Mucosa of rectum (tissue), 2 donors: Measurements from ENCODE around the gene S1PR2.
"Not testable (repeated sequence)": the region's sequence is repeated elsewhere in the genome, so short reads cannot be mapped to it uniquely, and the experiment has no call there.

Source experiments
- H3K27ac ChIP-seq, 2 donors: one replicate each; pipeline ENCODE4 v1.7.0; 2013; ENCODE audit warnings: inconsistent platforms in 2 of 2, low read depth in 2 of 2, low read length in 2 of 2
- H3K27me3 ChIP-seq, 2 donors: one replicate each; pipeline ENCODE4 v1.7.0; 2013; ENCODE audit warnings: low read length in 2 of 2; ENCODE audit not compliant: control insufficient read depth in 2 of 2, insufficient read depth in 2 of 2
- H3K36me3 ChIP-seq, 2 donors: one replicate each; pipeline ENCODE4 v1.7.0; 2013; ENCODE audit warnings: low read length in 2 of 2; ENCODE audit not compliant: control insufficient read depth in 2 of 2, insufficient read depth in 2 of 2
- H3K4me1 ChIP-seq, 2 donors: one replicate each; pipeline ENCODE4 v1.7.0; 2013; ENCODE audit warnings: low read length in 2 of 2, mild to moderate bottlenecking in 1 of 2; ENCODE audit not compliant: control insufficient read depth in 2 of 2, insufficient read depth in 2 of 2
- H3K4me3 ChIP-seq, 2 donors: one replicate each; pipeline ENCODE4 v1.7.0; 2013; ENCODE audit warnings: low read length in 2 of 2
- H3K9ac ChIP-seq, 2 donors: one replicate each; pipeline ENCODE4 v1.7.0; 2013; ENCODE audit warnings: low read length in 2 of 2, low read depth in 1 of 2, mild to moderate bottlenecking in 1 of 2
- H3K9me3 ChIP-seq, 2 donors: one replicate each; pipeline ENCODE4 v1.7.0; 2013; ENCODE audit warnings: low read length in 2 of 2; ENCODE audit not compliant: control insufficient read depth in 2 of 2
- donor health status: healthy.
- donor health status: Normal muscosa, but diverticular disease.

Gene S1PR2

DNA sequence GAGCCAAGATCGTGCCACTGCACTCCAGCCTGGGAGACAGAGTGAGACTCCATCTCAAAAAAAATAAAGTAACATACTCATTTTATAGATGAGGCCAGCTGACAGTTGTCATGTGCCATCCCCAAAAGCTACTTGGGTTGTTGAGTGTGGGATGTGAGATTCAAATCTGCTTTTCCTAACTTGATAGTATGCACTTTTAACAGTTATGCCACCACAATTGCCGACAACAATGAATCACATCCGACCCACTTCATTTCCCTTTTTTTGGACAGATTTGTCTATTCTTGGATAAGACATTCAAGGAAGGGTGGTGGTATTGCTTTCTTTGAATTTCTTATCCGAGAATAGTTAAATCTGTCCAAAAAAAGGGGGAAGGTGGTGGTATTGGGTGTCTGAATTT is 20.1 kb downstream of the S1PR2 start:
- H3K27me3 ChIP-seq, result no peaks in the 10 kb centered on the region
- no peak overlapping the region for H3K4me3 ChIP-seq
- no peak overlapping the region for H3K9ac ChIP-seq
- no peak overlapping the region for H3K27ac ChIP-seq
- no peaks in the 10 kb centered on the region for H3K9me3 ChIP-seq
- no peaks in the 10 kb centered on the region for H3K4me1 ChIP-seq
- H3K36me3 ChIP-seq, result no peaks in the 10 kb centered on the region

DNA sequence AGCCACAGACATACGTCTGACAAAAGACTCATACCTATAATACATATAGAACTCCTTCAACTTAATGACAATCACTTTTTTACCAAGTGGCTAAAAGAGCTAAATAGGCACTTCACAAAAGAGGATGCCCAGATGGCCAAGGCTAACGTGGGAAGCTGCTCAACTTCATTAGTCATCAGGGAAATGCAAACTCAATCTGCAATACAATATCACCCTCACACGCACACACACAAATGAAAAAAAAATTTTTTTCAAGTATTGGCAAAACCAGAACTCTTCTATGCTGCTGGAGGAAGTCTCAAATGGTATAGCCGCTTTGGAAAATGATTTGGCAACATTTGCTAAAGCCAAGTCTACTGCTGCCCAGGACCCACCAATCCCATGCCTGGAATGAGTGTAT is 21.8 kb downstream of the S1PR2 start:
- Histone ChIP-seq H3K27me3 (no peaks in the 10 kb centered on the region), H3K9me3 (no peaks in the 10 kb centered on the region), H3K4me3 (no peak overlapping the region), H3K9ac (no peak overlapping the region), H3K4me1 (no peaks in the 10 kb centered on the region), H3K36me3 (no peaks in the 10 kb centered on the region), H3K27ac (no peak overlapping the region)

DNA sequence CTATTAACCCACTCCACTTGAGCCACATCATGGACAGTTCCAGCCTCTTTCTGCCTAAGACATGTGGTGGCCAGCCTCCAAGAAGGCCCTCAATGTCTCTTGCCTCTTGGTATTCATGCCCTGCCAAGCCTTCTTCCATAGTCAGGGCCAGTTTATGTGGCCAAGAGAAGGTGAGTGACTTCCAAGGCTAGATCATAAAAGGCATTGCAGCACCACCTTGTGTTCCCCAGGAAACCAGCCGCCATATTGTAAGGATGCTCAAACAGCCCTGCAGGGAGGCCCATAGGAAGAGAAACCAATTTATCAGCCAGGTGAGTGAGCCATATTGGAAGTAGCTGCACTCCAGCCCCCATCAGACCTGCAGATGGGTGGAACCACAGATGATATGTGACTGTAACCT is 24.1 kb downstream of the S1PR2 start:
- no peak overlapping the region for H3K9ac ChIP-seq
- H3K27ac ChIP-seq, result no peak overlapping the region
- H3K9me3 ChIP-seq, result no peaks in the 10 kb centered on the region

DNA sequence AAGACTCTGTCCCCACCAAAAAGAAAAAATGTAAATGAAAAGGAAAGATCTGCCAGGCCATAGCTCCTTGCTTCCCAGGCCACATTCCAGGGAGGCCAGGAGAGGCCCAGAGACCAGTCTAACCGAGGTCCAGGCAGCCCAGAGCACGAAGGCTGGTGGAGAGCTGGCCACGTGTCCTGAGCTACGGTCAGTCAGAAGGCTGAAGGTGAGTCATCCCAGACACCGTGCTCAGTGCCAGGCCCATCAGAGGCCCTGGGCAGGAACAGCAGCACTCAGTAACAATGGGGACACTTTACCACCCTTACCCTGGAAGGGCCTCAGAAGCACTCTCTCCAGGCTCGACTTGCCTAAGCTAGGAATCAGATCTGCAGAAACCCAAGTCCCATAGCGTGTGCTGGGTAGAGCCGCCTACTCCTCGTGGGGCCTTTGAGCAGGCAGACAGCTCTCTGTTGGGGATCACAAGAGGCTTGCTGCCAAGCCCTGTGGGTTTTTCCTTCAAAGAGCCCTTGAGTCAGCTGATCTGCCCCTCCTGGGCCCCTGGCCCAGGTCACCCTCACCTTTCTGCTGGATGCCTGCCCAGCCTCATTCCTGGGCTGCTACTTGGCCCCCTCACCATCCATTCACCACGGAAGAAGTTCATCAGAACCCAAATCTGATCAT is 24.8 kb downstream of the S1PR2 start:
- Histone ChIP-seq H3K27me3 (no peaks in the 10 kb centered on the region), H3K36me3 (no peaks in the 10 kb centered on the region), H3K4me3 (no peak overlapping the region), H3K9me3 (no peaks in the 10 kb centered on the region), H3K9ac (no peak overlapping the region), H3K4me1 (no peaks in the 10 kb centered on the region), H3K27ac (no peak overlapping the region)

More for the DNA sequence above, 24.1 kb downstream of the S1PR2 start:
- Histone ChIP-seq H3K4me3 (no peak overlapping the region), H3K36me3 (no peaks in the 10 kb centered on the region), H3K4me1 (no peaks in the 10 kb centered on the region), H3K27me3 (no peaks in the 10 kb centered on the region)

DNA sequence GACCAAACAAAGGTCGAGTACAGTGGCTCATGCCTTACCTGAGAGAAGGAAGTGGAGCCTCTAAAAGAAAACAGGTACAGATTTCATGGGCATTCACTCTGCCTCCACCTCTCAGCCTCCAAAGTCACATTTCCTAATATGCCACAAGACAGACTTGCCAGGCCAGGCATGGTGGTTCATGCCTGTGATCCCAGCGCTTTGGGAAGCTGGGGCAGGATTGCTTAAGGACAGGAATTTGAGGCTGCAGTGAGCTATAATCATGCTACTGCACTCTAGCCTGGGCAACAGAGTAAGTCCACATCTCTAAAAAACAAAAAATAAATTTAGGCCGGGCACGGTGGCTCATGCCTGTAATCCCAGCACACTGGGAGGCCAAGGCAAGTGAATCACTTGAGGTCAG is 25.5 kb downstream of the S1PR2 start:
- H3K9ac ChIP-seq, result no peak overlapping the region
- H3K4me3 ChIP-seq, result no peak overlapping the region
- no peak overlapping the region for H3K27ac ChIP-seq
- no peaks in the 10 kb centered on the region for H3K36me3 ChIP-seq
- H3K27me3 ChIP-seq, result no peaks in the 10 kb centered on the region
- H3K9me3 ChIP-seq, result no peaks in the 10 kb centered on the region
- H3K4me1 ChIP-seq, result no peaks in the 10 kb centered on the region

DNA sequence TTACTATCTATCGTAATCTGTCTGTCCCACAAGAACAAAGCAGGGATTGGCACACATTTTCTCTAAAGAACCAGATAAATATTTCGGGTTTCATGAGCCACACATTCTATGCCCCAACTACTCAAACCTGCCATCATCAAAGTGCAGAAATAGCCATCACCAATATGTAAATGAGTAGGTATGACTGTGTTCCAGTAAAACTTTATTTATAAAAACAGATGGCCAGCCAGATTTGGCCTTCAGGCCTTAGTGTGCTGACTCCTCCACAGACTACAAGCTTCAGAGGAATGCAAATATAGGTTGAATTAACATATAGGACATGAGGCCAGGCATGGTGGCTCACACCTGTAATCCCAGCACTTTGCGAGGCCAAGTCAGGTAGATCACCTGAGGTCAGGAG is 27.4 kb downstream of the S1PR2 start:
- Histone ChIP-seq H3K27me3 (no peaks in the 10 kb centered on the region), H3K36me3 (no peaks in the 10 kb centered on the region), H3K9me3 (no peaks in the 10 kb centered on the region), H3K27ac (no peak overlapping the region), H3K9ac (no peak overlapping the region), H3K4me1 (no peaks in the 10 kb centered on the region), H3K4me3 (no peak overlapping the region)

DNA sequence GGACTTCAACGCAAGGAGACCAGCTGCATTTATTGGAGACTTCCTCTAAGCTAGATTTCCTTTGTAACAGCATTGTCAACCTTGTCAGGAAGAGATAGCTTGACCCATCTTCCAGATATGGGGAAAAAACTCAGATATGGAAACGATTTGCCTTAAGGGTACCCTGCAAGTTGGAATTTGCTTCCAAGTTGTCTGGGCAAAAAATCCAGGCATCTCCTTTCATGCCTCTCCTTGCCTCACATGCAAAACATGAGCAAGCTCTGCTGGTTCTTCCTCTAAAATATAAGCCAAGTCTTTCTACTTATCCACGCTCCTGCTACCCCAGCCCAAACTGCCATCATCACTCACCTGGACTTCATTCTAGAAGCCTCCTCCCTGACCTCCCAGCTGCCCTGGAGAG is 30.0 kb downstream of the S1PR2 start:
- no peak overlapping the region for H3K9ac ChIP-seq
- no peaks in the 10 kb centered on the region for H3K4me1 ChIP-seq
- H3K4me3 ChIP-seq, result no peak overlapping the region
- no peaks in the 10 kb centered on the region for H3K27me3 ChIP-seq
- no peaks in the 10 kb centered on the region for H3K9me3 ChIP-seq
- H3K36me3 ChIP-seq, result no peaks in the 10 kb centered on the region
- H3K27ac ChIP-seq, result no peak overlapping the region

DNA sequence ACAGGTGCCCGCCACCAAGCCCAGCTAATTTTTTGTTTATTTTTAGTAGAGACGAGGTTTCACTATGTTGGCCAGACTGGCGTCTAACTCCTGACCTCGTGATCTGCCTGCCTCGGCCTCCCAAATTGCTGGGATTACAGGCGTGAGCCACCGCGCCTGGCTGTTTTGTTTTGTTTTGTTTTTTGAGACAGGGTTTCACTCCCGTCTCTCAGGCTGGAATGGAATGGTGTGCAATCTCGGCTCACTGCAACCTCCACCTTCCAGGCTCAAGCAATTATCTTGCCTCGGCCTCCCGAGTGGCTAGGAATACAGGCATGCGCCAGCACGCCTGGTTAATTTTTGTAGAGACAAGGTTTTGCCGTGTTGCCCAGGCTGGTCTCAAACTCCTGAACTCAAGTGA is 31.0 kb downstream of the S1PR2 start:
- H3K27me3 ChIP-seq, H3K9me3 ChIP-seq, H3K27ac ChIP-seq, H3K4me3 ChIP-seq, H3K36me3 ChIP-seq, H3K4me1 ChIP-seq, H3K9ac ChIP-seq: not testable (repeated sequence)

DNA sequence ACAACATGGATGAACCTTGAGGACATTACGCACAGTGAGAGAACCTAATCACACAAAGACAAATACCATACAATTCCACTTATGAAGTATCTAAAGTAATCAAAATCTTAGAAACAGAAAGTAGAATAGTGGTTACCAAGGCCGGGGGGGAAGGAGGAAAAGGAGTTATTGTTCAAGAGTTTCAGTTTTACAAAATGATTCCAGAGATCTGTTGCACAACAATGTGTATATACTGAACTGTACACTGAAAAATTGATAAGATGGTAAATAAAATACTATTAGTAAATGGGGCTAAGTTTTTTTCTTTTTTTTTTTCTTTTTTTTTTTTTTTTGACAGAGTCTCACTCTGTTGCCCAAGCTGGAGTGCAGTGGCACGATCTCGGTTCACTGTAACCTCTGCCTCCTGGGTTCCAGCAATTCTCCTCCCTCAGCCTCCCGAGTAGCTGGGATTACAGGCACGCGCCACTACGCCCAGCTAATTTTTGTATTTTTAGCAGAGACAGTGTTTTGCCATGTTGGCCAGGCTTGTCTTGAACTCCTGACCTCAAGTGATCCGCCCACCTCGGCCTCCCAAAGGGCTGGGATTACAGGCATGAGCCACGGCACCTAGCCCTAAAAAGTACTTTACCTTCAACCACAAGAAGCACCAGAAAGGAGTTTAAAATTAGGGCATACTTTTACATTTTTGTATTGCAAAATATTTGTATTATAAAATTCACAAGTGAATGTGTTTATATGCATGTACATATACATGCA is 32.1 kb downstream of the S1PR2 start:
- peak overlapping the region in 1 of 2 donors; percentile 5 for H3K4me3 ChIP-seq
- not testable (repeated sequence) for H3K9me3 ChIP-seq, H3K9ac ChIP-seq, H3K36me3 ChIP-seq, H3K27me3 ChIP-seq, H3K4me1 ChIP-seq, H3K27ac ChIP-seq

DNA sequence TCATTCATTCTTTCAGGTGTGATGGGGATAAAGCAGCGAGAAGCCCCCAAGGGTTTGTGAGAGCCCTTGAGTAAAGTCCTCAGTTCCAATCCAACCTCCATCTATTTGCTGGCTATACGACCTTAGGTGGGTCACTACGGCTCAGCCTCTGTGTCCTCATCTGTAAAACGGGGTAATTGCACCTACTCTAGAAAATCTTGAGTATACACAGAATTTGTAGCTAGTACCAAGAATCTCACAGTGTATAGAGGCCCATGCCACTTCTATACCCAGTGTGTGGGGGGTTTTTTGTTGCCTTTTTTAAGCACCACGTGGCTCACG is 36.0 kb downstream of the S1PR2 start:
- peak overlapping the region; percentile 85 to 88 for H3K27ac ChIP-seq
- peaks cover 0 to 1% of the 10 kb centered on the region in 2 donors for H3K36me3 ChIP-seq
- no peaks in the 10 kb centered on the region for H3K9me3 ChIP-seq
- H3K4me1 ChIP-seq, result peaks cover 8 to 13% of the 10 kb centered on the region in 2 donors
- peak overlapping the region; percentile 82 to 85 for H3K9ac ChIP-seq
- no peaks in the 10 kb centered on the region for H3K27me3 ChIP-seq
- peak overlapping the region; percentile 95 to 97 for H3K4me3 ChIP-seq
